HepG2 (cell line): ENCODE results near the gene CELSR3. TPM values are rescaled to one million over a fixed set of nuclear protein-coding genes. Genes with fewer than 3 reads are reported as not detected.

Experiments
- BCLAF1 ChIP-seq: fragments of 450-650 bp; IDR thresholded peaks from 2 replicates; pipeline ENCODE4 v1.6.1; 2017; ENCODE audit warnings: mild to moderate bottlenecking
- DNMT1 ChIP-seq: sonication (generic); formaldehyde crosslinking; IDR thresholded peaks from 2 replicates; pipeline ENCODE4 v1.5.1; 2020; ENCODE audit warnings: mild to moderate bottlenecking, missing genetic modification reagents
- E2F5 ChIP-seq: sonication (generic); formaldehyde crosslinking; conservative IDR thresholded peaks from 2 replicates; pipeline ENCODE4 v1.4.0; 2020; ENCODE audit warnings: missing genetic modification reagents
- ESRRA ChIP-seq: sonication (generic); formaldehyde crosslinking; IDR thresholded peaks from 2 replicates; pipeline ENCODE4 v1.5.1; 2020; ENCODE audit warnings: mild to moderate bottlenecking, low read depth, missing genetic modification reagents
- ETV5 ChIP-seq: IDR thresholded peaks from 2 replicates; pipeline ENCODE4 v1.6.1; 2018; ENCODE audit warnings: missing biosample characterization, missing genetic modification reagents, inconsistent platforms, borderline replicate concordance
- ISX ChIP-seq: sonication (generic); formaldehyde crosslinking; conservative IDR thresholded peaks from 2 replicates; pipeline ENCODE4 v1.5.0; 2020; ENCODE audit warnings: missing genetic modification reagents
- KAT2B ChIP-seq: fragments of 150-350 bp; IDR thresholded peaks from 2 replicates; pipeline ENCODE4 v1.6.1; 2014; ENCODE audit warnings: low read depth, low read length, borderline replicate concordance
- MXD3 ChIP-seq: IDR thresholded peaks from 2 replicates; pipeline ENCODE4 v1.6.1; 2016; ENCODE audit warnings: mild to moderate bottlenecking, missing biosample characterization, missing genetic modification reagents
- MXD4 ChIP-seq: IDR thresholded peaks from 2 replicates; pipeline ENCODE4 v1.6.1; 2016; ENCODE audit warnings: mild to moderate bottlenecking, missing biosample characterization, missing genetic modification reagents
- NCOA5 ChIP-seq: sonication (generic); formaldehyde crosslinking; IDR thresholded peaks from 2 replicates; pipeline ENCODE4 v1.4.0; 2020; ENCODE audit warnings: missing genetic modification reagents
- NR0B2 ChIP-seq: sonication (generic); formaldehyde crosslinking; IDR thresholded peaks from 2 replicates; pipeline ENCODE4 v1.4.0; 2020; ENCODE audit warnings: mild to moderate bottlenecking, missing genetic modification reagents
- PHB2 ChIP-seq: fragments of 450-650 bp; IDR thresholded peaks from 2 replicates; pipeline ENCODE4 v1.6.1; 2018; ENCODE audit not compliant: partially characterized antibody
- PHF8 ChIP-seq: sonication (generic); formaldehyde crosslinking; IDR thresholded peaks from 2 replicates; pipeline ENCODE4 v1.5.0; 2020; ENCODE audit warnings: missing genetic modification reagents
- POGK ChIP-seq: sonication (generic); formaldehyde crosslinking; conservative IDR thresholded peaks from 2 replicates; pipeline ENCODE4 v1.8.0; 2022; ENCODE audit warnings: mild to moderate bottlenecking, moderate library complexity, missing genetic modification reagents
- PPARG ChIP-seq: conservative IDR thresholded peaks from 2 replicates; pipeline ENCODE4 v1.6.1; 2016; ENCODE audit warnings: missing biosample characterization, missing genetic modification reagents
- SRSF4 ChIP-seq: fragments of 200-400 bp; formaldehyde crosslinking; IDR thresholded peaks from one replicate; pipeline ENCODE4 v1.6.1; 2018; ENCODE audit warnings: mild to moderate bottlenecking, low read depth, low read length, moderate library complexity; ENCODE audit not compliant: poor library complexity, severe bottlenecking
- TARDBP ChIP-seq: sonication (generic); formaldehyde crosslinking; IDR thresholded peaks from 2 replicates; pipeline ENCODE4 v1.8.0; 2022; ENCODE audit warnings: mild to moderate bottlenecking, missing genetic modification reagents
- TRIM24 ChIP-seq: sonication (generic); formaldehyde crosslinking; IDR thresholded peaks from 2 replicates; pipeline ENCODE4 v1.8.0; 2022; ENCODE audit warnings: mild to moderate bottlenecking, missing genetic modification reagents
- ZFP1 ChIP-seq: IDR thresholded peaks from 2 replicates; pipeline ENCODE4 v1.6.1; 2016
- ZNF275 ChIP-seq: sonication (generic); formaldehyde crosslinking; IDR thresholded peaks from 2 replicates; pipeline ENCODE4 v1.8.0; 2022; ENCODE audit warnings: missing genetic modification reagents, mild to moderate bottlenecking, inconsistent platforms, borderline replicate concordance
- ZNF326 ChIP-seq: sonication (generic); formaldehyde crosslinking; IDR thresholded peaks from 2 replicates; pipeline ENCODE4 v1.4.0; 2020; ENCODE audit warnings: missing genetic modification reagents, borderline replicate concordance
- ZNF75D ChIP-seq: sonication (generic); formaldehyde crosslinking; IDR thresholded peaks from 2 replicates; pipeline ENCODE4 v1.8.1; 2023; ENCODE audit warnings: missing genetic modification reagents, mild to moderate bottlenecking, borderline replicate concordance
- polyA plus RNA-seq, 8 experiments: library from polyadenylated mRNA; depleted of rRNA in 3 of 8; stranded (reverse) in 7 of 8; unstranded in 1 of 8; fragments of >200 nt; fragmentation: Illumina TruSeq in 4 of 8; extraction: Trizol in 4 of 8; gene quantifications; 2 replicates each; pipeline versions ENCODE4 v1.2.1 to v1.2.3, GENCODE V29; 2011 to 2016; ENCODE audit warnings: low read depth in 4 of 8, missing spikeins in 1 of 8, mixed read lengths in 1 of 8; ENCODE audit not compliant: insufficient read depth in 1 of 8
- total RNA-seq, 5 experiments: library from RNA; depleted of rRNA; stranded (reverse); fragments of >200 nt; fragmentation: Illumina TruSeq; extraction: Trizol; gene quantifications; 2 replicates each; pipeline ENCODE4 v1.2.3, GENCODE V29; 2016; ENCODE audit warnings: low read depth in 1 of 5

The CELSR3 gene
- total and polyA plus RNA-seq, 2 of the 13 experiments (the other 11 are each of a cell fraction or from before 2014, with no cell fraction given), result 5.4 to 6.7 TPM

GRCh38 chr3:48609088-48610005 is 53.3 kb downstream of the CELSR3 start, which contains the start of gene UQCRC1 (continued):
- TF ChIP-seq TARDBP (peak; percentile 37; the same call in 1 of the 2 replicates), MXD3 (CRISPR knock-in tag) (no peak; the same call in 1 of the 2 replicates), ZNF75D (CRISPR knock-in tag) (no peak; the same call in 1 of the 2 replicates), ZNF326 (CRISPR knock-in tag) (no peak), ETV5 (CRISPR knock-in tag) (peak; percentile 13; the same call in 1 of the 2 replicates), KAT2B (no peak), NCOA5 (CRISPR knock-in tag) (no peak), ZNF275 (peak; percentile 86; the same call in 1 of the 2 replicates), TRIM24 (CRISPR knock-in tag) (no peak), PHF8 (peak; percentile 99), E2F5 (CRISPR knock-in tag) (peak; percentile 79), POGK (CRISPR knock-in tag) (peak; percentile 81), MXD4 (CRISPR knock-in tag) (no peak), SRSF4 (no peak), BCLAF1 (no peak), DNMT1 (CRISPR knock-in tag) (no peak; the same call in 1 of the 2 replicates), ZFP1 (CRISPR knock-in tag) (no peak), PPARG (CRISPR knock-in tag) (peak; percentile 41; the same call in 1 of the 2 replicates), PHB2 (no peak), ESRRA (peak; percentile 96), NR0B2 (CRISPR knock-in tag) (peak; percentile 89), ISX (no peak)
